Ectodermal cell (in vitro differentiated cells): Measurements from ENCODE around the gene SYTL1.
"Not testable (repeated sequence)": the region's sequence is repeated elsewhere in the genome, so short reads cannot be mapped to it uniquely, and the experiment has no call there.

ENCODE experiments used
- H3K27ac ChIP-seq: 2 replicates; pipeline ENCODE4 v1.7.0; 2013; ENCODE audit warnings: mild to moderate bottlenecking, low read depth, low read length; ENCODE audit not compliant: insufficient read depth, poor library complexity, severe bottlenecking
- H3K27me3 ChIP-seq: 2 replicates; pipeline ENCODE4 v1.7.0; 2013; ENCODE audit warnings: mild to moderate bottlenecking, low read length; ENCODE audit not compliant: insufficient read depth, control insufficient read depth, poor library complexity, severe bottlenecking
- H3K36me3 ChIP-seq: one replicate; pipeline ENCODE4 v1.7.0; 2013; ENCODE audit warnings: low read length; ENCODE audit not compliant: control insufficient read depth, insufficient read depth
- H3K4me1 ChIP-seq: one replicate; pipeline ENCODE4 v1.7.0; 2013; ENCODE audit warnings: low read length; ENCODE audit not compliant: control insufficient read depth, insufficient read depth
- H3K4me3 ChIP-seq: 2 replicates; pipeline ENCODE4 v1.7.0; 2013; ENCODE audit warnings: low read depth, low read length, control low read depth; ENCODE audit not compliant: insufficient read depth
- H3K9me3 ChIP-seq: 2 replicates; pipeline ENCODE4 v1.7.0; 2013; ENCODE audit warnings: mild to moderate bottlenecking, low read length, moderate library complexity; ENCODE audit not compliant: control insufficient read depth
- WGBS, 2 experiments: methylation state at CpG; one replicate each; pipeline ENCODE4 v1.1.7; 2013; ENCODE audit warnings: missing lambda C conversion rate in 2 of 2; 5-methylcytosine and 5-hydroxymethylcytosine counted together

Gene SYTL1

GRCh38 chr1:27374362-27375086, 32.7 kb downstream of the SYTL1 start, which contains the start of gene FCN3:
TSS of gene FCN3 (minus strand) at chr1:27374824. CDS start at chr1:27374818, 6 bp downstream.
- Histone ChIP-seq H3K4me1 (peaks cover 6% of the 10 kb centered on the region), H3K27ac (no peak within 1 kb of the TSS), H3K4me3 (no peak within 1 kb of the TSS), H3K36me3 (no peaks in the 10 kb centered on the region), H3K27me3 (no peaks in the 10 kb centered on the region), H3K9me3 (no peaks in the 10 kb centered on the region)
- 76 to 83% methylated on average over 4 of the region's 4 CpGs for WGBS, 2 experiments

GRCh38 chr1:27377760-27378495, 36.1 kb downstream of the SYTL1 start:
- WGBS, 2 experiments: 87 to 88% methylated on average over 11 of the region's 12 CpGs
- H3K4me3 ChIP-seq: no peak overlapping the region
- no peak overlapping the region for H3K27ac ChIP-seq
- H3K4me1 ChIP-seq: peaks cover 9% of the 10 kb centered on the region
- H3K27me3 ChIP-seq: peaks cover 14% of the 10 kb centered on the region
- no peaks in the 10 kb centered on the region for H3K9me3 ChIP-seq
- H3K36me3 ChIP-seq: no peaks in the 10 kb centered on the region

- peaks cover 23% of the 10 kb centered on the region for H3K27me3 ChIP-seq
Measured at GRCh38 chr1:27379564-27380122, 37.8 kb downstream of the SYTL1 start.

GRCh38 chr1:27380224-27380623, 38.4 kb downstream of the SYTL1 start:
- H3K4me3 ChIP-seq: no peak overlapping the region
- no peak overlapping the region for H3K27ac ChIP-seq
- no peaks in the 10 kb centered on the region for H3K36me3 ChIP-seq
- H3K9me3 ChIP-seq: no peaks in the 10 kb centered on the region
- H3K4me1 ChIP-seq: peaks cover 9% of the 10 kb centered on the region
- peaks cover 23% of the 10 kb centered on the region for H3K27me3 ChIP-seq
- WGBS, 2 experiments: 89 to 95% methylated on average over 4 of the region's 4 CpGs

More at GRCh38 chr1:27379564-27380122, 37.8 kb downstream of the SYTL1 start:
- Histone ChIP-seq H3K4me1 (peaks cover 9% of the 10 kb centered on the region), H3K27ac (no peak overlapping the region), H3K9me3 (no peaks in the 10 kb centered on the region), H3K36me3 (no peaks in the 10 kb centered on the region), H3K4me3 (no peak overlapping the region)
- 78 to 85% methylated on average over 11 of the region's 11 CpGs for WGBS, 2 experiments

GRCh38 chr1:27380766-27381733, 39.2 kb downstream of the SYTL1 start:
- WGBS, 2 experiments: 94 to 96% methylated on average over 12 of the region's 12 CpGs
- peaks cover 23% of the 10 kb centered on the region for H3K27me3 ChIP-seq
- H3K4me1 ChIP-seq: peaks cover 9% of the 10 kb centered on the region
- H3K9me3 ChIP-seq: no peaks in the 10 kb centered on the region
- H3K27ac ChIP-seq: no peak overlapping the region
- no peak overlapping the region for H3K4me3 ChIP-seq
- H3K36me3 ChIP-seq: no peaks in the 10 kb centered on the region

- H3K27ac ChIP-seq: no peak overlapping the region
- peaks cover 23% of the 10 kb centered on the region for H3K27me3 ChIP-seq
- H3K36me3 ChIP-seq: no peaks in the 10 kb centered on the region
- WGBS, 2 experiments: 80 to 82% methylated on average over 16 to 17 of the region's 18 CpGs
- H3K4me3 ChIP-seq: no peak overlapping the region
- H3K4me1 ChIP-seq: peaks cover 9% of the 10 kb centered on the region
- no peaks in the 10 kb centered on the region for H3K9me3 ChIP-seq
Measured at GRCh38 chr1:27381969-27382762, 40.3 kb downstream of the SYTL1 start.

- Histone ChIP-seq H3K9me3 (no peaks in the 10 kb centered on the region), H3K27ac (no peak within 1 kb of the TSS), H3K4me1 (peaks cover 9% of the 10 kb centered on the region), H3K27me3 (peaks cover 23% of the 10 kb centered on the region), H3K4me3 (peak within 1 kb of the TSS; percentile 37), H3K36me3 (no peaks in the 10 kb centered on the region)
- WGBS, 2 experiments: 8% methylated on average over 43 of the region's 43 CpGs
Measured at GRCh38 chr1:27383039-27383605, 41.3 kb downstream of the SYTL1 start, which contains the start of gene CD164L2. TSS of gene CD164L2 (minus strand) at chr1:27383333. CDS start at chr1:27383239, 94 bp downstream.

- no peaks in the 10 kb centered on the region for H3K36me3 ChIP-seq
- H3K4me1 ChIP-seq: peaks cover 9% of the 10 kb centered on the region
- H3K9me3 ChIP-seq: no peaks in the 10 kb centered on the region
- peaks cover 23% of the 10 kb centered on the region for H3K27me3 ChIP-seq
- 91% methylated on average over 13 of the region's 13 CpGs for WGBS, 2 experiments
- no peak overlapping the region for H3K4me3 ChIP-seq
- no peak overlapping the region for H3K27ac ChIP-seq
Measured at GRCh38 chr1:27383661-27384060, 41.8 kb downstream of the SYTL1 start.

- 88 to 91% methylated on average over 1 to 2 of the region's 3 CpGs for WGBS, 2 experiments
- H3K27ac ChIP-seq, H3K4me3 ChIP-seq, H3K36me3 ChIP-seq, H3K9me3 ChIP-seq, H3K4me1 ChIP-seq: not testable (repeated sequence)
- peaks cover 23% of the 10 kb centered on the region for H3K27me3 ChIP-seq
Measured at GRCh38 chr1:27384797-27385196, 43.0 kb downstream of the SYTL1 start.
